NCI-H82 treated with DMSO at 0.1 percent for 48 hours (cell line): ENCODE data around the gene KLK5.

Experiments used
- DNase-seq: peaks from one replicate; lab custom pipeline; 2025; ENCODE audit not compliant: unreplicated experiment; lab: John Stamatoyannopoulos, UW

Gene KLK5

DNA sequence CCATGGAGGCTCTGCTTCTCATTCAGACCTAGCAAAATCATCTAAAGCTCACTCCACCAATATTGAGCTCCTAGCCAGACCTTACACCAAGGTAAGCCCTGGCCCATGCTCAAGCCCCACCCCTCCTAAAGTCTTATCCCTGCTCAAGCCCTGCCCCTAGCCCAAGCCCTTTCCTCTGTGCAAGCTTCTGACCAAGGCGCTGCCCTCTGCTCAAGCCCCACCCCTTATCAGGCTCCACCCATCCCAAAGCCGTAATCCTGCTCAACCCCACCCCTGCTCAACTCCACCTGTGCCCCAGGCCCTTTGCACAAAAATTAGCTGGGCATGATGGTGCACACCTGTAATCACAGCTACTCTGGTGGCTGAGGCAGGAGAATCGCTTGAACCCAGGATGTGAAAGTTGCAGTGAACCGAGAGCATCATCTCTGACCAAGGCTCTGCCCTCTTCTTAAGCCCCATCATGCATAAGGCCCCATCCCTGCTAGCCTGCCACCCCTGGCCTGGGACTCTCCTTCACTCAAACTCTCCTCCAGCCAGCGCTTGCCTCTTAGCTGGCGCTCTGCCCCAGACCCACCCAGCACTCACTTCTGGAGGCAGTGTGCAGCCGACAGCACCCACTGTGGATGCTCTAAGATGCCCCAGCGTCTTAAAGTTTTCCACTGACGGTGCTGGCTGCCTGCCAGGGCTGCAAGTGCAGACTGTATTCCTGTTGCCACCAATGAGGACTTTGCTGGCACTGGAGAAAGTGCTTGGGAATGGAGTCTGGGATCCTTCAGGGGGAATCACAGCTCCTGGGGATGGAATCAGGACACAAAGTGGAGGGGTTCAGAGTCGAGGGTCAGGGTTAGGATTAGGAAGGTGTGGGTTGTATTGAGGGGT is 58.1 kb downstream of the KLK5 start:
- DNase-seq: no peak
